H1 (cell line): ENCODE measurements around the gene GJD4. TPM values are rescaled to one million over a fixed set of nuclear protein-coding genes. Genes with fewer than 3 reads are reported as not detected.
A peak's percentile ranks its signal among the peaks of the same experiment; 100 is the strongest.

ENCODE experiments used
- CTCF ChIA-PET: fragments of 300-600 bp; sonication (Branson Sonifier 250); formaldehyde crosslinking; loops from one replicate; lab custom pipeline; 2021; ENCODE audit not compliant: partially characterized antibody; lab: Charles Lee
- POLR2A ChIA-PET: fragments of 300-600 bp; sonication (Branson Sonifier 250); formaldehyde crosslinking; loops from one replicate; lab custom pipeline; 2021; ENCODE audit warnings: inconsistent platforms; ENCODE audit not compliant: partially characterized antibody; lab: Charles Lee
- DNase-seq, 2 experiments: peaks; one replicate each; pipeline versions ENCODE4 v3.0.0 to v3.0.0-alpha.2; 2010 to 2022; ENCODE audit warnings: low spot score in 2 of 2, low read depth in 1 of 2, mixed read lengths in 1 of 2
- FAIRE-seq: peaks from 2 replicates; lab custom pipeline; 2011; peaks lifted over from hg19 to GRCh38; lab: Jason Lieb, UNC
- H2AFZ ChIP-seq: 2 replicates; pipeline ENCODE4 v1.8.1; 2012; ENCODE audit warnings: low read length, inconsistent platforms
- H2AK5ac ChIP-seq: 2 replicates; pipeline ENCODE4 v1.6.1; 2013; ENCODE audit warnings: low read depth, low read length
- H2BK120ac ChIP-seq: replicated peaks from 2 replicates; pipeline ENCODE3; 2013; ENCODE audit warnings: low read depth, low read length, inconsistent platforms
- H2BK12ac ChIP-seq: 2 replicates; pipeline ENCODE4 v1.6.1; 2013; ENCODE audit warnings: low read depth, low read length
- H2BK15ac ChIP-seq: 2 replicates; pipeline ENCODE4 v1.6.1; 2013; ENCODE audit warnings: low read length
- H2BK20ac ChIP-seq: 2 replicates; pipeline ENCODE4 v1.6.1; 2013; ENCODE audit warnings: low read length
- H2BK5ac ChIP-seq: 2 replicates; pipeline ENCODE4 v1.6.1; 2013; ENCODE audit warnings: low read depth, low read length
- H3K14ac ChIP-seq: 2 replicates; pipeline ENCODE4 v1.6.1; 2013; ENCODE audit warnings: inconsistent platforms; ENCODE audit not compliant: insufficient read length
- H3K18ac ChIP-seq: 2 replicates; pipeline ENCODE4 v1.6.1; 2013; ENCODE audit warnings: low read length; ENCODE audit errors: extremely low read depth
- H3K23ac ChIP-seq: 2 replicates; pipeline ENCODE4 v1.6.1; 2013; ENCODE audit warnings: inconsistent platforms; ENCODE audit not compliant: insufficient read length
- H3K23me2 ChIP-seq: 2 replicates; pipeline ENCODE4 v1.6.1; 2013; ENCODE audit warnings: low read depth, low read length
- H3K27ac ChIP-seq: 2 replicates; pipeline ENCODE4 v1.6.1; 2011; ENCODE audit warnings: low read depth, low read length, inconsistent platforms
- H3K27me3 ChIP-seq, 4 experiments: replicated peaks in 1 of 4; 1 replicate in 1 of 4; 2 replicates in 3 of 4; pipeline versions ENCODE4 v1.6.1 to v1.8.1; 2011 to 2013; ENCODE audit warnings: low read length in 3 of 4, mild to moderate bottlenecking in 3 of 4, inconsistent platforms in 2 of 4, mixed read lengths in 2 of 4, moderate library complexity in 1 of 4; ENCODE audit not compliant: control insufficient read depth in 3 of 4, insufficient read depth in 3 of 4; ENCODE audit errors: extremely low read depth in 1 of 4
- H3K36me3 ChIP-seq, 4 experiments: 2 replicates each; pipeline versions ENCODE4 v1.6.1 to v1.8.1; 2011 to 2013; ENCODE audit warnings: mild to moderate bottlenecking in 4 of 4, low read length in 3 of 4, moderate library complexity in 2 of 4, control low read depth in 1 of 4, inconsistent platforms in 1 of 4; ENCODE audit not compliant: insufficient read depth in 4 of 4, control insufficient read depth in 2 of 4
- H3K4ac ChIP-seq: replicated peaks from 2 replicates; pipeline ENCODE3; 2013; ENCODE audit warnings: low read length, low read depth, mixed read lengths, inconsistent platforms; ENCODE audit not compliant: insufficient read length
- H3K4me1 ChIP-seq, 4 experiments: replicated peaks in 1 of 4; 1 replicate in 1 of 4; 2 replicates in 3 of 4; pipeline versions ENCODE4 v1.6.1 to v1.8.1; 2011 to 2013; ENCODE audit warnings: low read length in 3 of 4, inconsistent platforms in 2 of 4, mixed read lengths in 1 of 4; ENCODE audit not compliant: insufficient read depth in 4 of 4, control insufficient read depth in 3 of 4
- H3K4me2 ChIP-seq, 2 experiments: 2 replicates each; pipeline versions ENCODE4 v1.6.1 to v1.8.1; 2011 to 2013; ENCODE audit warnings: low read depth in 2 of 2, low read length in 2 of 2, control low read depth in 1 of 2, inconsistent platforms in 1 of 2, mild to moderate bottlenecking in 1 of 2; ENCODE audit not compliant: insufficient read depth in 1 of 2
- H3K4me3 ChIP-seq, 4 experiments: fragments of 200-600, 300-600 bp in 1 of 4; sonication (generic), shearing (Covaris generic), sonication (Bioruptor Twin) in 1 of 4; 2 replicates each; pipeline versions ENCODE4 v1.5.1 to v1.8.1; 2011 to 2016; ENCODE audit warnings: low read length in 4 of 4, low read depth in 3 of 4, control low read depth in 2 of 4, inconsistent platforms in 2 of 4, mild to moderate bottlenecking in 2 of 4, mixed read lengths in 1 of 4, moderate library complexity in 1 of 4; ENCODE audit not compliant: insufficient read depth in 2 of 4; ENCODE audit errors: extremely low read depth in 1 of 4
- H3K56ac ChIP-seq: replicated peaks from 2 replicates; pipeline ENCODE3; 2013; ENCODE audit warnings: low read depth, mild to moderate bottlenecking, mixed read lengths, low read length, inconsistent platforms; ENCODE audit not compliant: insufficient read length
- H3K79me1 ChIP-seq: 2 replicates; pipeline ENCODE4 v1.6.1; 2013; ENCODE audit warnings: low read depth, low read length, control low read depth
- H3K79me2 ChIP-seq, 2 experiments: 2 replicates each; pipeline versions ENCODE4 v1.6.1 to v1.8.1; 2012 to 2013; ENCODE audit warnings: low read length in 2 of 2, mild to moderate bottlenecking in 2 of 2, inconsistent platforms in 1 of 2; ENCODE audit not compliant: insufficient read depth in 2 of 2, control insufficient read depth in 1 of 2
- H3K9ac ChIP-seq, 4 experiments: replicated peaks in 1 of 4; 1 replicate in 1 of 4; 2 replicates in 3 of 4; pipeline versions ENCODE4 v1.6.1 to v1.8.1; 2011 to 2013; ENCODE audit warnings: low read depth in 3 of 4, low read length in 3 of 4, control low read depth in 2 of 4, mild to moderate bottlenecking in 2 of 4, moderate library complexity in 2 of 4, inconsistent platforms in 1 of 4; ENCODE audit errors: extremely low read depth in 1 of 4
- H3K9me3 ChIP-seq, 2 experiments: 2 replicates each; pipeline versions ENCODE4 v1.6.1 to v1.8.1; 2012 to 2013; ENCODE audit warnings: mild to moderate bottlenecking in 2 of 2, moderate library complexity in 2 of 2, control low read depth in 1 of 2, inconsistent platforms in 1 of 2, low read depth in 1 of 2, low read length in 1 of 2, mixed read lengths in 1 of 2; ENCODE audit not compliant: insufficient read depth in 2 of 2
- H4K20me1 ChIP-seq, 2 experiments: replicated peaks in 1 of 2; 2 replicates each; pipeline versions ENCODE3 to v1.8.1; 2011 to 2013; ENCODE audit warnings: inconsistent platforms in 2 of 2, low read length in 2 of 2, mild to moderate bottlenecking in 1 of 2; ENCODE audit not compliant: insufficient read depth in 2 of 2, control insufficient read depth in 1 of 2
- H4K5ac ChIP-seq: 2 replicates; pipeline ENCODE4 v1.6.1; 2013; ENCODE audit warnings: low read length, low read depth, mixed read lengths, inconsistent platforms; ENCODE audit not compliant: insufficient read length
- H4K8ac ChIP-seq: 2 replicates; pipeline ENCODE4 v1.8.0; 2013; ENCODE audit warnings: mild to moderate bottlenecking, moderate library complexity, low read length, inconsistent platforms; ENCODE audit not compliant: insufficient read depth; ENCODE audit errors: extremely low read depth
- H4K91ac ChIP-seq: replicated peaks from 2 replicates; pipeline ENCODE3; 2013; ENCODE audit warnings: low read length, mixed read lengths, inconsistent platforms; ENCODE audit not compliant: insufficient read length
- CHD2 ChIP-seq: IDR thresholded peaks from 2 replicates; pipeline ENCODE4 v1.6.1; 2012; ENCODE audit warnings: low read length, improper control_type of control experiment
- FOSL1 ChIP-seq: IDR thresholded peaks from 2 replicates; pipeline ENCODE4 v1.6.1; 2011; ENCODE audit warnings: mild to moderate bottlenecking, low read depth, low read length, moderate library complexity; ENCODE audit not compliant: insufficient read depth
- JUND ChIP-seq: IDR thresholded peaks from 2 replicates; pipeline ENCODE4 v1.6.1; 2011; ENCODE audit warnings: mild to moderate bottlenecking, improper control_type of control experiment, low read length
- PHF8 ChIP-seq: fragments of 200-600 bp; sonication (generic); conservative IDR thresholded peaks from 2 replicates; pipeline ENCODE4 v1.7.1; 2012; ENCODE audit warnings: low read depth, mild to moderate bottlenecking, inconsistent platforms, low read length, moderate library complexity
- TAF1 ChIP-seq: IDR thresholded peaks from 2 replicates; pipeline ENCODE4 v1.6.1; 2011; ENCODE audit warnings: mild to moderate bottlenecking, low read depth, low read length
- WGBS, 2 experiments: shearing (Covaris generic) in 1 of 2; methylation state at CpG; one replicate each; pipeline versions ENCODE4 v1.1.6 to v1.1.7; 2013 to 2015; ENCODE audit warnings: low lambda C conversion rate in 2 of 2, mixed read lengths in 2 of 2, inconsistent platforms in 1 of 2, low coverage in 1 of 2, missing lambda C conversion rate in 1 of 2; ENCODE audit not compliant: insufficient replicate concordance in 2 of 2, insufficient coverage in 1 of 2, insufficient read length in 1 of 2; ENCODE audit errors: extremely low coverage in 1 of 2, missing lambda C conversion rate in 1 of 2; 5-methylcytosine and 5-hydroxymethylcytosine counted together
- long read RNA-seq, 2 experiments: library from RNA in 1 of 2; library from capped mRNA in 1 of 2; stranded (forward); transcript quantifications; one replicate each; pipeline ENCODE4 v2.0.0, GENCODE V29; 2021; ENCODE audit warnings: inconsistent platforms in 1 of 2
- polyA minus RNA-seq, 3 experiments: library from RNA; depleted of rRNA, polyadenylated mRNA; stranded (reverse); fragments of >200 nt; gene quantifications; 1 replicate in 2 of 3; 2 replicates in 1 of 3; pipeline ENCODE4 v1.2.3, GENCODE V29; 2011
- polyA plus RNA-seq, 7 experiments: library from polyadenylated mRNA; depleted of rRNA in 3 of 7; stranded (reverse) in 5 of 7; unstranded in 2 of 7; fragments of >200 nt in 5 of 7; fragments of 200-250 nt in 2 of 7; gene quantifications; 1 replicate in 5 of 7; 2 replicates in 1 of 7; 4 replicates in 1 of 7; pipeline versions ENCODE4 v1.2.1 to v1.2.3, GENCODE V29; 2011 to 2013; ENCODE audit warnings: missing spikeins in 2 of 7, mixed read lengths in 2 of 7
- total RNA-seq: library from RNA; stranded (reverse); fragmentation: NEBNext Ultra II Directional; extraction: Animal tissue kit (Norgen Biotek cat#: 25700); gene quantifications from 2 replicates; pipeline ENCODE4 v1.2.1, GENCODE V29; 2021
- TF ChIP-seq, protein P1 (sequence below): IDR thresholded peaks from 2 replicates; pipeline ENCODE4 v1.6.1; 2012; ENCODE audit warnings: inconsistent platforms

The GJD4 gene, protein sequence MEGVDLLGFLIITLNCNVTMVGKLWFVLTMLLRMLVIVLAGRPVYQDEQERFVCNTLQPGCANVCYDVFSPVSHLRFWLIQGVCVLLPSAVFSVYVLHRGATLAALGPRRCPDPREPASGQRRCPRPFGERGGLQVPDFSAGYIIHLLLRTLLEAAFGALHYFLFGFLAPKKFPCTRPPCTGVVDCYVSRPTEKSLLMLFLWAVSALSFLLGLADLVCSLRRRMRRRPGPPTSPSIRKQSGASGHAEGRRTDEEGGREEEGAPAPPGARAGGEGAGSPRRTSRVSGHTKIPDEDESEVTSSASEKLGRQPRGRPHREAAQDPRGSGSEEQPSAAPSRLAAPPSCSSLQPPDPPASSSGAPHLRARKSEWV
- total RNA-seq, result not detected in 2 replicates
- not detected in 2 replicates for polyA plus RNA-seq (2011; rRNA removed)
- not detected for polyA plus RNA-seq (2011; cell fraction: cytosol; rRNA removed)
- 0.09 TPM for polyA plus RNA-seq (2011; cell fraction: nucleus; rRNA removed)
- polyA plus RNA-seq (2012, experiment 1 of 2), result not detected in 4 replicates
- not detected for polyA plus RNA-seq (2012, experiment 2 of 2)
- polyA plus RNA-seq (2013, experiment 1 of 2), result not detected
- polyA plus RNA-seq (2013, experiment 2 of 2), result not detected
- not detected in 2 replicates for polyA minus RNA-seq (2011; rRNA and poly(A)+ RNA removed)
- not detected for polyA minus RNA-seq (2011; cell fraction: cytosol; rRNA and poly(A)+ RNA removed)
- not detected for polyA minus RNA-seq (2011; cell fraction: nucleus; rRNA and poly(A)+ RNA removed)
- long read RNA-seq, experiment 1, result 0 reads
- long read RNA-seq, experiment 2, result 0 reads

DNA sequence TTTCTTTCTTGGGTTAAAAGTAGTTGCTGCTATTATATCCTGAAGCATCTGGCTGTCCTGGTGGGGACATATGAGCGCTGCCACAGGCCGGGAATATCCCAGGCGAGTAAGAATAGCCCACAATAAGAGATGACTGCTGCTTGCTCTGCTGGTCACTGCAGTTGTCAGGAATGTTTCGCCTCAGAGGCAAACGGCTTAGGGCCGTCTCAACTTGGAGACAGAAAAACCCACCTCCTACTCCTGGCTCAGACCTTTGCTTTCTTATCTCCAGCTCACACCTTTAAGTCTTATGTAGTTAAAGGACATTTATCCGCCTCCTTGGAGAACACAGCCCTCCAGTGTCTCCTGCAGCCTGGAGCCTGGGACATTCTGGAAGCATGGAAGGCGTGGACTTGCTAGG lies at the start of gene GJD4:
Gene GJD4 (plus strand): TSS at position 151 of the 400 bp plus-strand sequence. CDS start 227 bp downstream, at position 378.
- H3K36me3 ChIP-seq, result no peaks in the 10 kb centered on the region
- no peaks in the 10 kb centered on the region for H3K79me1 ChIP-seq
- peak within 1 kb of the TSS; percentile 54 for H3K4ac ChIP-seq
- WGBS, 2 experiments, result 93% methylated on average over 8 of the region's 8 CpGs; no CpG with 5 or more reads in 1 of the 2 experiments
- H3K14ac ChIP-seq, result no peak within 1 kb of the TSS
- no peak within 1 kb of the TSS for H3K23ac ChIP-seq
- H2BK15ac ChIP-seq, result no peak within 1 kb of the TSS
- no peak within 1 kb of the TSS for H3K4me3 ChIP-seq
- DNase-seq (no peak), FAIRE-seq (no peak)
- H4K20me1 ChIP-seq, result no peaks in the 10 kb centered on the region
- no peaks in the 10 kb centered on the region for H3K79me2 ChIP-seq
- H4K8ac ChIP-seq, result no peak within 1 kb of the TSS
- H2BK12ac ChIP-seq, result no peak within 1 kb of the TSS
- no peak within 1 kb of the TSS for H3K9ac ChIP-seq
- POLR2A ChIA-PET, result no interaction called here
- no peak within 1 kb of the TSS for H2BK120ac ChIP-seq
- no peaks in the 10 kb centered on the region; a peak in 1 of 7 replicates for H3K27me3 ChIP-seq
- no peak for TF ChIP-seq CHD2
- no peak for TF ChIP-seq TAF1
- no peak for TF ChIP-seq JUND
- no peak for TF ChIP-seq PHF8
- TF ChIP-seq, protein P1, sequence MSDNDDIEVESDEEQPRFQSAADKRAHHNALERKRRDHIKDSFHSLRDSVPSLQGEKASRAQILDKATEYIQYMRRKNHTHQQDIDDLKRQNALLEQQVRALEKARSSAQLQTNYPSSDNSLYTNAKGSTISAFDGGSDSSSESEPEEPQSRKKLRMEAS, result no peak
- TF ChIP-seq FOSL1, result no peak
- no peak within 1 kb of the TSS for H3K56ac ChIP-seq
- peaks cover 0 to 4% (median 0%) of the 10 kb centered on the region in 4 experiments; a peak in 1 of 7 replicates for H3K4me1 ChIP-seq
- H4K91ac ChIP-seq, result no peak within 1 kb of the TSS
- no peak within 1 kb of the TSS for H4K5ac ChIP-seq
- H2AFZ ChIP-seq, result no peak within 1 kb of the TSS
- no peak within 1 kb of the TSS for H2BK5ac ChIP-seq
- H3K9me3 ChIP-seq, result peaks cover 3 to 5% of the 10 kb centered on the region in 2 experiments
- no peak within 1 kb of the TSS for H2AK5ac ChIP-seq
- H3K4me2 ChIP-seq, result no peak within 1 kb of the TSS
- no peak within 1 kb of the TSS for H2BK20ac ChIP-seq
- CTCF ChIA-PET, result interaction anchor here (0.9 to 1.0 kb wide), 2 partner anchors 9 to 10 kb away, joined by 3 read pairs; no protein-coding TSS in a partner anchor
- no peaks in the 10 kb centered on the region for H3K23me2 ChIP-seq
- H3K27ac ChIP-seq, result no peak within 1 kb of the TSS
- no peak within 1 kb of the TSS for H3K18ac ChIP-seq
